ENCODE measurements around the gene PLEKHM3.
"Not testable (repeated sequence)": the region's sequence is repeated elsewhere in the genome, so short reads cannot be mapped to it uniquely, and the experiment has no call there.

The PLEKHM3 gene

GRCh38 chr2:207950063-207950760 is 75.1 kb downstream of the PLEKHM3 start:
- no peak for DNase-seq (ENCODE audit: low read depth)

- DNase-seq (ENCODE audit: low read depth) = not testable (repeated sequence)
These were observed 76.1 kb downstream of the PLEKHM3 start for GRCh38 chr2:207949245-207949644.

- no peak for DNase-seq (ENCODE audit: low read depth)
These were observed 80.2 kb downstream of the PLEKHM3 start for GRCh38 chr2:207944979-207945600.

GRCh38 chr2:207944334-207944733 is 81.0 kb downstream of the PLEKHM3 start:
- DNase-seq (ENCODE audit: low read depth) = no peak

- no peak for DNase-seq (ENCODE audit: low read depth)
These were observed 85.8 kb downstream of the PLEKHM3 start for GRCh38 chr2:207939342-207940108.

- no peak for DNase-seq (ENCODE audit: low read depth)
These were observed 86.4 kb downstream of the PLEKHM3 start for GRCh38 chr2:207938886-207939285.

- no peak for DNase-seq (ENCODE audit: low read depth)
These were observed 86.9 kb downstream of the PLEKHM3 start for GRCh38 chr2:207938415-207938814.

- DNase-seq (ENCODE audit: low read depth) = no peak
These were observed 87.5 kb downstream of the PLEKHM3 start for GRCh38 chr2:207937823-207938222.

GRCh38 chr2:207937253-207937652 is 88.1 kb downstream of the PLEKHM3 start:
- no peak for DNase-seq (ENCODE audit: low read depth)

GRCh38 chr2:207936380-207936779 is 88.9 kb downstream of the PLEKHM3 start:
- no peak for DNase-seq (ENCODE audit: low read depth)

- no peak for DNase-seq (ENCODE audit: low read depth)
These were observed 89.3 kb downstream of the PLEKHM3 start for GRCh38 chr2:207935991-207936370.

GRCh38 chr2:207935121-207935990 is 90.0 kb downstream of the PLEKHM3 start:
- DNase-seq (ENCODE audit: low read depth) = no peak

GRCh38 chr2:207934720-207935119 is 90.6 kb downstream of the PLEKHM3 start:
- no peak for DNase-seq (ENCODE audit: low read depth)

GRCh38 chr2:207933396-207934065 is 91.8 kb downstream of the PLEKHM3 start:
- DNase-seq (ENCODE audit: low read depth) = no peak

GRCh38 chr2:207932106-207932505 is 93.2 kb downstream of the PLEKHM3 start:
- DNase-seq (ENCODE audit: low read depth) = no peak

- DNase-seq (ENCODE audit: low read depth) = no peak
These were observed 94.6 kb downstream of the PLEKHM3 start for GRCh38 chr2:207930747-207931146.

- no peak for DNase-seq (ENCODE audit: low read depth)
These were observed 95.4 kb downstream of the PLEKHM3 start for GRCh38 chr2:207929923-207930322.

GRCh38 chr2:207928079-207928478 is 97.2 kb downstream of the PLEKHM3 start:
- no peak for DNase-seq (ENCODE audit: low read depth)

- DNase-seq (ENCODE audit: low read depth) = no peak
These were observed 98.4 kb downstream of the PLEKHM3 start for GRCh38 chr2:207926989-207927300.

- DNase-seq (ENCODE audit: low read depth) = no peak
These were observed 99.0 kb downstream of the PLEKHM3 start for GRCh38 chr2:207926133-207926988.

- no peak for DNase-seq (ENCODE audit: low read depth)
These were observed 99.7 kb downstream of the PLEKHM3 start for GRCh38 chr2:207925601-207926000.
